Measurements from ENCODE around the gene MFAP3.

MFAP3 gene

DNA sequence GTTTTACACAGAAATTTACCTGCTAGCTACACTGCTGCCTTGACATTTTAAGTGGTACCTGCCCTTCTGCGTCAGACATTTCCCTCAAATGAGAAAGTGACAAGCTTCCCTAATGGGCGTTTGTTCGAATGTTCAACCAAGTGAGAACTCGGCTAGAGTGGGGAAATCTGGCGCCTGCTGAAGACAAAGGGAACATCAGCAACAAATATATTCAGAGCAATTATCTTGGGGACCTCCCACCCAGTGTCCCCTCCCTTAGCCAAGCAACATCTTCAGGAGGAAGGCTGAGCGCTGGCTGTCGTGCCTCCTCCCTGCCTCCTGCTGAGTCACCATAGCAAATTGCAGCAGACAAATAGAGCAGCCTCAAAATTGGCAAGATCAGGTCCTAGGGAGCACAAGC, 57.1 kb downstream of the MFAP3 start:
- DNase-seq, result no peak

DNA sequence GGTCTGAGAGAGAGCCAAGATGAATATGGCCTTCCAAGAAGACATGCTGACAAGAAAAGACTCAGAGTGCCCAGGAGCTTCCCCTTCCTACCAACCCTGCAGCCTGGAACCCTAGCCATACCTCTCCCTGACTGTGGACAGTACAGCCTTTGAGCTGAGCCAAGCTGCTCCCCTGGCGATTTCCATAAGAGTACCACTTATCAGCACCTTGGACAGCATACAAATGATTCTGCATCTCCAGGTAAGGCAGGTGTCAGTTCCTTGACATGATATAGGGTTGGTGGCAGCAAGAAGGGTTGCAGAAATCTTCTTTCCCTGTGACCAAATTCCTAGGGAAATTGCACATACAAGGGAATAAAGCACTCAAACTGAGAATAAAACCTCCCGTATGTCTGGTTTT, 58.3 kb downstream of the MFAP3 start:
- DNase-seq, result no peak

GRCh38 chr5:154098465-154098864, 59.7 kb downstream of the MFAP3 start:
- no peak for DNase-seq

- DNase-seq, result no peak
These were observed 62.4 kb downstream of the MFAP3 start for GRCh38 chr5:154101184-154101583.

DNA sequence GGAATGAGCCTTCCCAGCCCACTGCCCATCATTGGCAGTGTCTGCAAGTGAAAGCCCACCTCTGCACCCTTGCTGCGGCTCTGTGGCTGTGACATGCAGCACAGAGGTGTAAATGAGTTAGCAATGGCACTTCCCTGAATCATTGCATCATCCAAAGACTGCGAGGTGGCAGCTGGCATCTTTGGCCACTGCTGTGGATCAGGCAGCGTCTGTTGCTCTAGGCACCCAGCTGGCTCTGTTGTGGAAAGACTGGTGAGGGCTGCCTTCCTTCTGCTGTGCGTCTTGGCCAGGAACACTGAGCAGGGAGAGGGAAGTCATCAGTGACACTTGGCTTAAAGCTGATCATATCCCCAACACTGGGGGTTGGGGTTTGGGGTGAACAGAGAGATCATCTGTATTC, 64.5 kb downstream of the MFAP3 start:
- DNase-seq, result no peak

Data from NCI-H187 treated with DMSO at 0.1 percent for 48 hours (cell line).